NCI-H2029 treated with DMSO at 0.1 percent for 48 hours (cell line): ENCODE results near the gene ATXN7L3.
"Not testable (repeated sequence)": the region's sequence is repeated elsewhere in the genome, so short reads cannot be mapped to it uniquely, and the experiment has no call there.

ENCODE experiments used
- DNase-seq: peaks from one replicate; lab custom pipeline; 2025; lab: John Stamatoyannopoulos, UW

ATXN7L3 gene

GRCh38 chr17:44174427-44174826 lies 25.3 kb downstream of the ATXN7L3 start:
- no peak for DNase-seq

GRCh38 chr17:44171931-44172455 lies 27.7 kb downstream of the ATXN7L3 start:
- no peak for DNase-seq

GRCh38 chr17:44170499-44171201 lies 29.0 kb downstream of the ATXN7L3 start, which contains the start of gene ASB16:
Gene ASB16 (plus strand): TSS chr17:44170704. CDS start chr17:44170790, 86 bp downstream.
- DNase-seq: no peak

GRCh38 chr17:44170135-44170498 lies 29.6 kb downstream of the ATXN7L3 start:
- DNase-seq: no peak

GRCh38 chr17:44167181-44167861 lies 32.4 kb downstream of the ATXN7L3 start:
- peak; percentile 70 for DNase-seq

- no peak for DNase-seq
These were observed 35.2 kb downstream of the ATXN7L3 start for GRCh38 chr17:44164476-44164875.

GRCh38 chr17:44159519-44160210 lies 40.0 kb downstream of the ATXN7L3 start:
- no peak for DNase-seq

GRCh38 chr17:44155488-44155887 lies 44.2 kb downstream of the ATXN7L3 start:
- DNase-seq: no peak

GRCh38 chr17:44152875-44153274 lies 46.8 kb downstream of the ATXN7L3 start:
- DNase-seq: no peak

- DNase-seq: no peak
These were observed 49.8 kb downstream of the ATXN7L3 start for GRCh38 chr17:44149750-44150329.

- not testable (repeated sequence) for DNase-seq
These were observed 50.6 kb downstream of the ATXN7L3 start for GRCh38 chr17:44149066-44149465.

- no peak for DNase-seq
These were observed 51.9 kb downstream of the ATXN7L3 start for GRCh38 chr17:44147812-44148211.

- no peak for DNase-seq
These were observed 53.0 kb downstream of the ATXN7L3 start for GRCh38 chr17:44146375-44147346.

- no peak for DNase-seq
These were observed 54.5 kb downstream of the ATXN7L3 start for GRCh38 chr17:44144966-44145739.

GRCh38 chr17:44143921-44144320 lies 55.8 kb downstream of the ATXN7L3 start:
- DNase-seq: not testable (repeated sequence)
